Stimulated activated CD8-positive, alpha-beta memory T cell treated with anti-CD3 and anti-CD28 coated beads, Interleukin-2, amount 100 ng/mL, for 1 hour (primary cell): ENCODE results near the gene CROCC.

Experiments
- DNase-seq, 2 donors: peaks; one replicate each; pipeline ENCODE4 v3.0.0-alpha.2; 2020; ENCODE audit warnings: low read depth in 2 of 2

The CROCC gene

GRCh38 chr1:16967095-16967575 lies 45.4 kb downstream of the CROCC start:
- DNase-seq: no peak

- DNase-seq: no peak
These were observed 46.2 kb downstream of the CROCC start for GRCh38 chr1:16967962-16968361.

- no peak for DNase-seq
These were observed 46.6 kb downstream of the CROCC start for GRCh38 chr1:16968372-16968771.

- DNase-seq: no peak
These were observed 47.4 kb downstream of the CROCC start for GRCh38 chr1:16969057-16969611.

GRCh38 chr1:16969651-16970050 lies 47.9 kb downstream of the CROCC start:
- DNase-seq: no peak

GRCh38 chr1:16970132-16970910 lies 48.6 kb downstream of the CROCC start:
- no peak for DNase-seq

GRCh38 chr1:16971341-16972188 lies 49.8 kb downstream of the CROCC start:
- no peak for DNase-seq

GRCh38 chr1:16972189-16972895 lies 50.6 kb downstream of the CROCC start:
- no peak for DNase-seq

GRCh38 chr1:16973215-16973614 lies 51.5 kb downstream of the CROCC start:
- DNase-seq: no peak

- no peak for DNase-seq
These were observed 53.5 kb downstream of the CROCC start for GRCh38 chr1:16975211-16975610.

DNA sequence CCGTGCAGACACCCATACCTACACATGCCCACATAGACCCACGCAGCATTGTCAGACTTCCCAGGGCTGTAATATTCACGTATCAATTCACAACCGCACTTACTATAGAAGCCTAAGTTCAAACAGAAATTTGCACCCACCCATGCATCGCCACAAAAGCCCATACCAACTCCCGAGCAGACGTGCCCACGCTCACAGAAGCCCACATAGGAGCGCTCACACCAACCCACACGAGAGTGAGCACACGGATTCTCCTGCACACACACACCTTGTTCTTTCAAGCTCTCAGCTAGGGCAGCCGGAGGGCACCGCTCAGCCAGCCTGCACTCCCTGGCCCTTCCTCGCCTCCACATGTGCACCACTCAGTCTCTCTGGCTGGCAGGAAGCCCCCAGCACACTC lies 54.1 kb downstream of the CROCC start:
- no peak for DNase-seq

- DNase-seq: no peak
These were observed 55.2 kb downstream of the CROCC start for GRCh38 chr1:16976966-16977365.

DNA sequence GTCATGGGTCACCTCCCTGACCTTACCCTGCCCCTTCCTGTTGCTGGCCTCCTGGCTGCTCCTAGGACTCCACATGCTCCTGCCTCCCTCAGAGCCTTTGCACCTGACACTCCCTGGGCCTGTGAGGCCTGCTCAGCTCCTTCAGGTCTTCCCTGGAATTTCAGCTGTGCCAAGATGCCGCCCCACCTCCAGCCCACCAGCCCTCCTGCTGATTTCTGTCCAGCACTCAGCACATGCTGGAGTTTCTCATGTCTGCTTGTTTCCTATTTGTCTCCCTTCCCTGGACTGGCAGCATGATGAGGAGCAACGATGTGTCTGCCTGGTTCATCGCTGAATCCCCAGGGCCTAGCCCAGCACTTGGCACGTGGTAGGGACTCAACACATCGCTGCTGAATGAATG lies 55.6 kb downstream of the CROCC start:
- no peak for DNase-seq

DNA sequence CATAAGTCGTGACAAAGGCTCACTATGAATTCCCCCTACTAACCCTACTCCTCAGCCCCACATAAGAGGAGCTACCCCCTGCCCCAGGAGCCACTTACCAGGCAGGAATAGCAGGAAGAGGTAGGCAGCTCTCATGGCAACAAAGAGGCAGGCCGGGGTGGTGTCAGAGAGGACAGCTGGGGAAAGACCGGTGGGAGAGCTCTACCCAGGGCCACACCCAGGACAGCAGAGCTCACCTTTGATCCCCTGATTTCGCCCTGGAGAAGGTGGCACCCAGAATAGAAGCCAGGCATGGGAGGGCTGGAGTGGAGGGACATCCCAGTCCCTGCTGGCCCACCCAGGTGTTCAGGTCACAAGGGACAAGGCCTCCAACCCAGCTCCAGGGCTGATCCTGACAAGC lies 56.4 kb downstream of the CROCC start:
- no peak for DNase-seq

DNA sequence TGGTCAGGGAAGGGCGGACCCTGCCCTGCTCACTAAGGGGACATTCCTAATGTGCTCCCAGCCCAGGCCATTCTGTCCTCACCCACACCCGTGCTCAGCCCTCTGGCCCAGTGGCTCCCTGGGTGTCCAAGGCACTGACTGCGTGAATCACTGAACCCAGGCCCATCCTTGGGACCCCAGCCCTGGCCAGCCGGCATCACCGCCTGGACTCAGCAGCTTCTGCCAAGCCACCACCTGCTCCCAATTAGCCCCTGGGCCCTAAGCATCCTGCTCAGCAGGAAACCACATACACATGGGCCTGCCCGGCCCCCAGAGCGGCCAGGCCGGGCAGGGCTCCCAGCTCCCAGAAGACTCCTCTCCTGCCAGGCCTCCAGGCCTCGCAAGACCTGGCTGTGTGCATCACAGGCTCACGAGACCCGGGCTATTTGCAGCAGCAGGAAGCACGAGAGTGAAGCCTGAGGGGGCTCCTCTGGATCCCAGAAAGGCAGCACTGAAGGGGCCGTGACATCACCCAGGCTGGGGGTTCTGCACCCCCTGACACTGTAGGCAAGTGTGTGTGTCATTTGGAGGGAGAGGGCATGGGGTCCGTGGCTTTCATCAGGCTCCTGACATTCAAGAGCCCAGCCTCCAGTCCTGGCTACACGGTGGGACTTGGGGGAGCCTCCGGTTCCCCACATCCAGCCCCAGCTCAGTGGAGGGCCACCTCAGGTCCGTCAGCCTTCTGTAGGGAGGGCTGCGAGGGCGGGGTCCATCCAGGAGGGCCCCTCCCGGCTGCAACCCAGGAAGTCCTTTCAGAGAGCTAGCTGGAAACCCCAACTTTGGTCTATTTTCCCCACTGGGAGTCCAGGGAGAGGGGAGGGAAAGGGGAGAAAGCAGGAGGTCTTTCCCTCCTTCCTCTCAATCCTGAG lies 57.1 kb downstream of the CROCC start:
- DNase-seq: no peak

- no peak for DNase-seq
These were observed 58.0 kb downstream of the CROCC start for GRCh38 chr1:16979475-16980327.

DNA sequence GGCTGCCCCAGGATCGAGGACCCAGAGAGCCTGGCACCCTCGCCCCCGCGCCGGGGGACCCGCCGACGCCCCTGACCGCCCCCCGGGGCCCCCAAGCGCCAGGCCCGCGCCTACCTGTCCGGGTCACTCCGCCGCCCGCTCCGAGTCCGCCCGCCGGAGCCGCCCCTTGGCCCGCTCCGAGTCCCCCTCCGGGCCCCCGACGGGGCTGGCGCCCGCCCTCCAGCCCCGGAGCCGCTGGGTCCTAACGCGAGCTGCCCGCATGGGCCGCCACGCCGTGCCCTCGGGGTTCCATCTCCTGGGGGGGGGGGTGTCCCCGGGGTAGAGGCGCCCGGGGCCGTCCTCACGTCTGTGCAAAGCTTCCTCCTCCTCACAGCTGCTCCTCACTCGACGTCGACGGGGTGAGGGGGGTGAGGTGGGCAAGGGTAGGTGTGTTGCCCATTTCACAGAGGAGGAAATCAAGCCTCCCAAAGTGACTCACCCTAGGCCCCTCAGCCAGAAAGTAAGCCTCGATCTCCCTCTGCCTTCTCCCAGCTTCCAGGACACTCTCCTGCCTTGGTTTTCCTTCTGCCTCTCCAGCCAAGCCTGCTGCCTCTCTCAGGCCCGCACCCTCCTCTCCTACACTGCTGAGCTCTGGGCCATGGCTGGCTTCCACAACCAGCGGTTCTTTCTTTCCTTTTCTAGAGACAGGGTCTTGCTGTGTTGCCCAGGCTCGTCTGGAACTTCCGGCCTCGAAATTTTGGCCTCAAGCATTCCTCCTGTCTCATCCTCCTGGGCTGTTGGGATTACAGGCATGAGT lies 58.9 kb downstream of the CROCC start, which contains the start of gene MFAP2:
TSS of gene MFAP2 (minus strand) at position 148 of the 796 bp plus-strand sequence. CDS start 2,347 bp downstream, outside the sequence.
- DNase-seq: no peak

- DNase-seq: no peak
These were observed 59.6 kb downstream of the CROCC start for GRCh38 chr1:16981269-16981849.

- DNase-seq: no peak
These were observed 61.2 kb downstream of the CROCC start for GRCh38 chr1:16982902-16983301.
